Measurements from ENCODE around the gene WSCD1.

DNA sequence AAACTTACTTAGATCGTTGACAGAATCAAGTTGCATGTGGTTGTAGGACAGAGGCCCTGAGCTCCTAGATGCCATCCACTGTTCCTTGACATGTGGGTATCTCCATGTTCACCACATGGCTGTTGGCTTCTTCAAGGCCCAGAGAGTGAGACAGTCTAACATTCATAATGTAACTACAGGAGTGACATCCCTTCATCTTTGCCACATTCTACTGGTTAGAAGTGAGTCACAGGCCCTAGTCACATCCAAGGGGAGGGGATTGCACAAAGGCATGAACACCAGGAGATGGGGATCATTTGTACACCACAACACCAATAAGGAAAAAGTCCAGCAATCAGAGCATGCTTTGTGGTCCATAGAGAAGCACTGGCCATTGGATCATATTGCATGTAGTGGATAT is 56.6 kb downstream of the WSCD1 start:
- TF ChIP-seq, protein P1, sequence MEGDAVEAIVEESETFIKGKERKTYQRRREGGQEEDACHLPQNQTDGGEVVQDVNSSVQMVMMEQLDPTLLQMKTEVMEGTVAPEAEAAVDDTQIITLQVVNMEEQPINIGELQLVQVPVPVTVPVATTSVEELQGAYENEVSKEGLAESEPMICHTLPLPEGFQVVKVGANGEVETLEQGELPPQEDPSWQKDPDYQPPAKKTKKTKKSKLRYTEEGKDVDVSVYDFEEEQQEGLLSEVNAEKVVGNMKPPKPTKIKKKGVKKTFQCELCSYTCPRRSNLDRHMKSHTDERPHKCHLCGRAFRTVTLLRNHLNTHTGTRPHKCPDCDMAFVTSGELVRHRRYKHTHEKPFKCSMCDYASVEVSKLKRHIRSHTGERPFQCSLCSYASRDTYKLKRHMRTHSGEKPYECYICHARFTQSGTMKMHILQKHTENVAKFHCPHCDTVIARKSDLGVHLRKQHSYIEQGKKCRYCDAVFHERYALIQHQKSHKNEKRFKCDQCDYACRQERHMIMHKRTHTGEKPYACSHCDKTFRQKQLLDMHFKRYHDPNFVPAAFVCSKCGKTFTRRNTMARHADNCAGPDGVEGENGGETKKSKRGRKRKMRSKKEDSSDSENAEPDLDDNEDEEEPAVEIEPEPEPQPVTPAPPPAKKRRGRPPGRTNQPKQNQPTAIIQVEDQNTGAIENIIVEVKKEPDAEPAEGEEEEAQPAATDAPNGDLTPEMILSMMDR (IDR thresholded peaks at IDR 0.05) = no peak
- TF ChIP-seq POLR2A (IDR thresholded peaks at IDR 0.05) = no peak
